ENCODE measurements around the gene CST5. TPM values are rescaled to one million over a fixed set of nuclear protein-coding genes. Genes with fewer than 3 reads are reported as not detected.

The CST5 gene, protein sequence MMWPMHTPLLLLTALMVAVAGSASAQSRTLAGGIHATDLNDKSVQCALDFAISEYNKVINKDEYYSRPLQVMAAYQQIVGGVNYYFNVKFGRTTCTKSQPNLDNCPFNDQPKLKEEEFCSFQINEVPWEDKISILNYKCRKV
- not detected in 2 replicates for total RNA-seq (ENCODE audit: low replicate concordance)

DNA sequence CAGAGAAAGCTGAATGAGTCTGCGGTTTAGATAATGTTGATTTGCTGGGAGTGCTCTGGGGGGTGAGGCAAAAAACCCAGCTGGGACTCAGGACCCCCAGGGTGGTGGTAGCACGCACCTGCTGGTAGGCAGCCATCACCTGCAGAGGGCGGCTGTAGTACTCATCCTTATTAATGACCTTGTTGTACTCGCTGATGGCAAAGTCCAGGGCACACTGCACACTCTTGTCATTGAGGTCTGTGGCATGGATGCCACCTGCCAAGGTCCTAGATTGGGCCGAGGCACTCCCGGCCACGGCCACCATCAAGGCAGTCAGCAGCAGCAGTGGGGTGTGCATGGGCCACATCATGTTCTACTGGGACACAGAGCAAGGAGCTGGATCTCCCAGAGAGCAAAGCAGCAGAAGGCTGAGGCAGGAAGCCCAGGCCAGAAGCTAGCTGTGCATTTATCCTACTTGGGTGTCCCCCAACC lies at the start of gene CST5:
Gene CST5 (minus strand): TSS at position 421 of the 471 bp plus-strand sequence. CDS start 72 bp downstream, at position 349.
- no peaks in the 10 kb centered on the region for H3K9me3 Mint-ChIP-seq
- no peak within 1 kb of the TSS for H3K9ac ChIP-seq
- peaks cover 7% of the 10 kb centered on the region for H3K27me3 Mint-ChIP-seq (ENCODE audit: insufficient read depth, low read depth)
- H4K20me1 ChIP-seq (ENCODE audit: low read depth) = no peaks in the 10 kb centered on the region
- H3K4me1 Mint-ChIP-seq = peaks cover 4% of the 10 kb centered on the region
- H3K79me2 ChIP-seq (ENCODE audit: low read depth) = no peaks in the 10 kb centered on the region
- no peaks in the 10 kb centered on the region for H3F3A ChIP-seq (ENCODE audit: low read depth)
- no peaks in the 10 kb centered on the region for H3K36me3 Mint-ChIP-seq
- no peak within 1 kb of the TSS for H3K27ac ChIP-seq
- TF ChIP-seq EZH2 (IDR thresholded peaks at IDR 0.05) = no peak
- TF ChIP-seq EZH2phosphoT487 (IDR thresholded peaks at IDR 0.05) = no peak
- TF ChIP-seq, protein P1, sequence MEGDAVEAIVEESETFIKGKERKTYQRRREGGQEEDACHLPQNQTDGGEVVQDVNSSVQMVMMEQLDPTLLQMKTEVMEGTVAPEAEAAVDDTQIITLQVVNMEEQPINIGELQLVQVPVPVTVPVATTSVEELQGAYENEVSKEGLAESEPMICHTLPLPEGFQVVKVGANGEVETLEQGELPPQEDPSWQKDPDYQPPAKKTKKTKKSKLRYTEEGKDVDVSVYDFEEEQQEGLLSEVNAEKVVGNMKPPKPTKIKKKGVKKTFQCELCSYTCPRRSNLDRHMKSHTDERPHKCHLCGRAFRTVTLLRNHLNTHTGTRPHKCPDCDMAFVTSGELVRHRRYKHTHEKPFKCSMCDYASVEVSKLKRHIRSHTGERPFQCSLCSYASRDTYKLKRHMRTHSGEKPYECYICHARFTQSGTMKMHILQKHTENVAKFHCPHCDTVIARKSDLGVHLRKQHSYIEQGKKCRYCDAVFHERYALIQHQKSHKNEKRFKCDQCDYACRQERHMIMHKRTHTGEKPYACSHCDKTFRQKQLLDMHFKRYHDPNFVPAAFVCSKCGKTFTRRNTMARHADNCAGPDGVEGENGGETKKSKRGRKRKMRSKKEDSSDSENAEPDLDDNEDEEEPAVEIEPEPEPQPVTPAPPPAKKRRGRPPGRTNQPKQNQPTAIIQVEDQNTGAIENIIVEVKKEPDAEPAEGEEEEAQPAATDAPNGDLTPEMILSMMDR (IDR thresholded peaks at IDR 0.05) = no peak
- H3K4me1 ChIP-seq = no peaks in the 10 kb centered on the region
- H3K27ac Mint-ChIP-seq = no peak within 1 kb of the TSS
- no peaks in the 10 kb centered on the region for H3K9me3 ChIP-seq (ENCODE audit: low read depth)
- no peak within 1 kb of the TSS for H3K4me3 Mint-ChIP-seq
- no peak within 1 kb of the TSS for H3K4me2 ChIP-seq
- H3K36me3 ChIP-seq = no peaks in the 10 kb centered on the region
- DNase-seq (ENCODE audit: low spot score) = no peak
- H3K27me3 ChIP-seq = no peaks in the 10 kb centered on the region
- no peak within 1 kb of the TSS for H2AFZ ChIP-seq (replicated peaks)
- H3K4me3 ChIP-seq = no peak within 1 kb of the TSS

DNA sequence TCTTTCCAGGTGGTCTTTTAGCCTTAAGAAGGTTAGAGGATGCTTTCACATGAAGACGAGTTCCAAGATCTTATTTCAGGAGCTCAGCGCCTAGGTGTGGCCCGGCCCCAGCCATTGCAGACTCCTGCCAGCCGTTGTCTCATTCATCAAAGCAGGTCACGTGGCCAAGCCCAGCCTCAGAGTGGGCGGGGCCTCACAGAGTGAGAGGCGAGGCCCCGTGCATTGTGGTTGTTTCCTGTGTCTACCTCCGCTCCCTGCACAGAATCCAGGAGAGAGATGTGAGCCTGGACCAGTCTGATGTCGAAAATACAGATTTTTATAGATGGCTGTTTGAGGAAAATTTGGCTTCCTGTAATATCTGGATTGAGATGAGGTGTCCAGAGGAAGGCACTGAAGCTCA lies 49.2 kb upstream of the CST5 start:
- H4K20me1 ChIP-seq (ENCODE audit: low read depth) = no peaks in the 10 kb centered on the region
- no peaks in the 10 kb centered on the region for H3K79me2 ChIP-seq (ENCODE audit: low read depth)
- no peak overlapping the region for H3K9ac ChIP-seq
- H3K36me3 ChIP-seq = no peaks in the 10 kb centered on the region
- H3K9me3 ChIP-seq (ENCODE audit: low read depth) = no peaks in the 10 kb centered on the region
- no peaks in the 10 kb centered on the region for H3F3A ChIP-seq (ENCODE audit: low read depth)
- H3K4me3 ChIP-seq = no peak overlapping the region
- Mint-ChIP-seq H3K36me3 (no peaks in the 10 kb centered on the region), H3K4me1 (no peaks in the 10 kb centered on the region), H3K27me3 (ENCODE audit: insufficient read depth, low read depth) (peaks cover 8% of the 10 kb centered on the region), H3K4me3 (no peak overlapping the region), H3K27ac (no peak overlapping the region), H3K9me3 (peaks cover 5% of the 10 kb centered on the region)
- H3K4me2 ChIP-seq = no peak overlapping the region
- H3K27me3 ChIP-seq = no peaks in the 10 kb centered on the region
- TF ChIP-seq, protein P1 (IDR thresholded peaks at IDR 0.05) = no peak
- TF ChIP-seq EZH2phosphoT487 (IDR thresholded peaks at IDR 0.05) (no peak), EZH2 (IDR thresholded peaks at IDR 0.05) (no peak)
- no peak overlapping the region for H2AFZ ChIP-seq (replicated peaks)
- H3K27ac ChIP-seq = no peak overlapping the region
- H3K4me1 ChIP-seq = no peaks in the 10 kb centered on the region
- DNase-seq (ENCODE audit: low spot score) = no peak

DNA sequence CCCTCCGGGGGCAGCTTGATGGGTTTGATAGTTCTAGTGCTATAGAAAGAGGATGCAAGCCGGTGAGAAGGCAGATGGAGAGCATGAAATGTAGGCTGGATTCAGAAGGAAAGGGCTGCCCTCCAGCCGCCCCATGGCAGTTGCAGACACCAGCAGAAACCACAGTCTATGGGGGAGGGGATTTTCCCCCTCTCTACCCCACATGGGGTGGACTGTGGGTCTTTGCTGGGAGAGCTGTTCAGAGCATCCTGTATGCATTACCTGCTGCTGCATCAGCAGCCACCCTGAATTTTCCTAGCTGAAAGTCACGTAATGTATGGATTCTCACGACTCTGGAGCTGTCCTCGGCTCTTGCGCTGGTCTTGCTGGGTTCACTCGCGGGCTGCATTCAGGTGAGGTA lies 48.8 kb upstream of the CST5 start:
- Histone ChIP-seq H4K20me1 (ENCODE audit: low read depth) (no peaks in the 10 kb centered on the region), H3K27ac (no peak overlapping the region), H3K4me3 (no peak overlapping the region), H3K79me2 (ENCODE audit: low read depth) (no peaks in the 10 kb centered on the region), H3K27me3 (no peaks in the 10 kb centered on the region), H2AFZ (replicated peaks) (no peak overlapping the region), H3K9me3 (ENCODE audit: low read depth) (no peaks in the 10 kb centered on the region), H3K9ac (no peak overlapping the region), H3K4me1 (no peaks in the 10 kb centered on the region), H3K4me2 (no peak overlapping the region), H3F3A (ENCODE audit: low read depth) (no peaks in the 10 kb centered on the region), H3K36me3 (no peaks in the 10 kb centered on the region)
- Mint-ChIP-seq H3K4me1 (no peaks in the 10 kb centered on the region), H3K9me3 (peaks cover 5% of the 10 kb centered on the region), H3K27me3 (ENCODE audit: insufficient read depth, low read depth) (peaks cover 8% of the 10 kb centered on the region), H3K27ac (no peak overlapping the region), H3K36me3 (no peaks in the 10 kb centered on the region), H3K4me3 (no peak overlapping the region)
- TF ChIP-seq EZH2 (IDR thresholded peaks at IDR 0.05) = no peak
- TF ChIP-seq, protein P1 (IDR thresholded peaks at IDR 0.05) = no peak
- TF ChIP-seq EZH2phosphoT487 (IDR thresholded peaks at IDR 0.05) = no peak
- no peak for DNase-seq (ENCODE audit: low spot score)

All from neural progenitor cell (in vitro differentiated cells).